Colonic mucosa (tissue), 4 donors: ENCODE data around the gene ANKRD34B. TPM values are rescaled to one million over a fixed set of nuclear protein-coding genes. Genes with fewer than 3 reads are reported as not detected.

Experiments used
- DNase-seq: peaks from one replicate; pipeline ENCODE4 v3.0.0-alpha.2; 2020
- H3K27ac ChIP-seq: fragments of 200-600 bp; one replicate; pipeline ENCODE4 v1.8.0; 2021
- H3K27me3 ChIP-seq: fragments of 200-600 bp; one replicate; pipeline ENCODE4 v1.8.0; 2021
- H3K36me3 ChIP-seq: fragments of 200-600 bp; one replicate; pipeline ENCODE4 v1.8.0; 2021
- H3K4me1 ChIP-seq: fragments of 200-600 bp; one replicate; pipeline ENCODE4 v1.8.0; 2021; ENCODE audit warnings: mild to moderate bottlenecking
- H3K4me3 ChIP-seq: fragments of 200-600 bp; one replicate; pipeline ENCODE4 v1.8.0; 2021
- H3K9ac ChIP-seq, 2 donors: one replicate each; pipeline ENCODE4 v1.7.0; 2013; ENCODE audit warnings: control low read depth in 2 of 2, low read depth in 2 of 2, low read length in 2 of 2
- H3K9me3 ChIP-seq: fragments of 200-600 bp; one replicate; pipeline ENCODE4 v1.8.0; 2021
- CTCF ChIP-seq: fragments of 200-600 bp; IDR thresholded peaks from one replicate; pipeline ENCODE4 v1.8.0; 2022; ENCODE audit warnings: antibody characterized with exemption, mild to moderate bottlenecking
- intact Hi-C: fragments of 100-400 bp; cut with DNase I; formaldehyde crosslinking; loops from one replicate; pipeline ENCODE4 v1.14.1; 2022
- total RNA-seq, 2 donors: library from RNA; stranded (reverse); fragmentation: NEBNext Ultra II Directional in 1 of 2; extraction: Animal tissue kit (Norgen Biotek cat#: 25700) in 1 of 2; gene quantifications; one replicate each; pipeline ENCODE4 v1.2.1, GENCODE V29; 2021
- donor health status: healthy.
- donor health status: DM: no; HTN: no; CAD: no.
- donor health status: DM: no; HTN: no; CAD: no.

The ANKRD34B gene
- total RNA-seq, 2 donors from 2014 or later, result not detected

GRCh38 chr5:80573062-80573461, 3.0 kb upstream of the ANKRD34B start:
- H3K9ac ChIP-seq, result no peak overlapping the region
- no peak for TF ChIP-seq CTCF
- H3K4me1 ChIP-seq, result no peaks in the 10 kb centered on the region
- no peak overlapping the region for H3K4me3 ChIP-seq
- no peak overlapping the region for H3K27ac ChIP-seq
- H3K9me3 ChIP-seq, result no peaks in the 10 kb centered on the region
- H3K36me3 ChIP-seq, result no peaks in the 10 kb centered on the region
- DNase-seq, result no peak
- peaks cover 34% of the 10 kb centered on the region for H3K27me3 ChIP-seq
- intact Hi-C loops, result no loop called here

- peaks cover 36% of the 10 kb centered on the region for H3K27me3 ChIP-seq
- no peaks in the 10 kb centered on the region for H3K36me3 ChIP-seq
- no peak for DNase-seq
- intact Hi-C loops, result no loop called here
- peak overlapping the region; percentile 37 for H3K4me3 ChIP-seq
- no peak overlapping the region for H3K9ac ChIP-seq
- H3K4me1 ChIP-seq, result no peaks in the 10 kb centered on the region
- no peak overlapping the region for H3K27ac ChIP-seq
- no peak for TF ChIP-seq CTCF
- H3K9me3 ChIP-seq, result no peaks in the 10 kb centered on the region
These were observed 757 bp downstream of the ANKRD34B start for GRCh38 chr5:80569086-80569960.

- H3K27ac ChIP-seq, result no peak overlapping the region
- no peak overlapping the region for H3K4me3 ChIP-seq
- no peaks in the 10 kb centered on the region for H3K4me1 ChIP-seq
- no peaks in the 10 kb centered on the region for H3K9me3 ChIP-seq
- intact Hi-C loops, result no loop called here
- peaks cover 36% of the 10 kb centered on the region for H3K27me3 ChIP-seq
- TF ChIP-seq CTCF, result no peak
- no peak for DNase-seq
- no peaks in the 10 kb centered on the region for H3K36me3 ChIP-seq
- no peak overlapping the region for H3K9ac ChIP-seq
These were observed 1.8 kb downstream of the ANKRD34B start for GRCh38 chr5:80568251-80568650.

GRCh38 chr5:80566711-80567259, 3.3 kb downstream of the ANKRD34B start:
- TF ChIP-seq CTCF, result no peak
- Histone ChIP-seq H3K4me3 (no peak overlapping the region), H3K36me3 (no peaks in the 10 kb centered on the region), H3K9me3 (no peaks in the 10 kb centered on the region), H3K9ac (no peak overlapping the region), H3K4me1 (no peaks in the 10 kb centered on the region), H3K27ac (no peak overlapping the region), H3K27me3 (peaks cover 35% of the 10 kb centered on the region)
- DNase-seq, result no peak
- intact Hi-C loops, result no loop called here

GRCh38 chr5:80565330-80565729, 4.8 kb downstream of the ANKRD34B start:
- H3K27ac ChIP-seq, result no peak overlapping the region

More at GRCh38 chr5:80565330-80565729, 4.8 kb downstream of the ANKRD34B start:
- H3K27me3 ChIP-seq, result peaks cover 22% of the 10 kb centered on the region
- no peak overlapping the region for H3K4me3 ChIP-seq
- intact Hi-C loops, result no loop called here
- no peak overlapping the region for H3K9ac ChIP-seq
- no peak for TF ChIP-seq CTCF
- DNase-seq, result no peak
- H3K9me3 ChIP-seq, result no peaks in the 10 kb centered on the region
- no peaks in the 10 kb centered on the region for H3K36me3 ChIP-seq
- H3K4me1 ChIP-seq, result no peaks in the 10 kb centered on the region
